GM12874 (cell line): ENCODE measurements around the gene ANKH.

Experiments used
- TF ChIP-seq, protein P1 (sequence below): IDR thresholded peaks from 2 replicates; pipeline ENCODE4 v1.5.1; 2011; ENCODE audit warnings: low read depth, mild to moderate bottlenecking, control low read depth, low read length, moderate library complexity; ENCODE audit not compliant: insufficient read depth

Gene ANKH

DNA sequence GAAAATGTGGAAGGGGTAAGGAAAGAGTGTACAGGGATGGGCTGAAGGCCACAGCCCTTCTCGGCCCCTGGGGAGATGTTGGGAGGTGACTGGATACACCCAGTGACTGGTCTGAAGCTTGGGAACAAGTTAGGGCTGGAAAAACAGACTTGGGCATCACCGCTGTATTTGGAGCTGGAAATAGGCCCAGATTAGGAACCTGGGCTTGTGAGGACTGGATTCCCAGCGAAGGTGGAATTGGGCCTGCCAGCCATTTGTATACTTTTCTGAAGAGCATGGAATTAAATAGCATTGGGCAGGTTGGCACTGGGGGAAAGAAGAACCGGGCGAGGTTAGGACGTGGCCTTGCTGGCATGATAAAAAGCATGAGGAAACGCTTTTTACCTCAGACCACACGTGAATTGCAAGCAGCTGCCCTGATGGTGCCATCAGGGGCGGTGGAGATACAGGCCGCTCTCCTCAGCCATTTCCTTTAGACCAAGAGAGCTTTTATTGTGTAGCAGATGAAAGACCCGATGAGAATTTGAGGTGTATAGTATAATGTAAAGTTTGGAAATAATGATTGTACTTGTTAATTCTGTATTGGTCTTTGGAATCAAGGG lies 169.2 kb downstream of the ANKH start:
- TF ChIP-seq, protein P1, sequence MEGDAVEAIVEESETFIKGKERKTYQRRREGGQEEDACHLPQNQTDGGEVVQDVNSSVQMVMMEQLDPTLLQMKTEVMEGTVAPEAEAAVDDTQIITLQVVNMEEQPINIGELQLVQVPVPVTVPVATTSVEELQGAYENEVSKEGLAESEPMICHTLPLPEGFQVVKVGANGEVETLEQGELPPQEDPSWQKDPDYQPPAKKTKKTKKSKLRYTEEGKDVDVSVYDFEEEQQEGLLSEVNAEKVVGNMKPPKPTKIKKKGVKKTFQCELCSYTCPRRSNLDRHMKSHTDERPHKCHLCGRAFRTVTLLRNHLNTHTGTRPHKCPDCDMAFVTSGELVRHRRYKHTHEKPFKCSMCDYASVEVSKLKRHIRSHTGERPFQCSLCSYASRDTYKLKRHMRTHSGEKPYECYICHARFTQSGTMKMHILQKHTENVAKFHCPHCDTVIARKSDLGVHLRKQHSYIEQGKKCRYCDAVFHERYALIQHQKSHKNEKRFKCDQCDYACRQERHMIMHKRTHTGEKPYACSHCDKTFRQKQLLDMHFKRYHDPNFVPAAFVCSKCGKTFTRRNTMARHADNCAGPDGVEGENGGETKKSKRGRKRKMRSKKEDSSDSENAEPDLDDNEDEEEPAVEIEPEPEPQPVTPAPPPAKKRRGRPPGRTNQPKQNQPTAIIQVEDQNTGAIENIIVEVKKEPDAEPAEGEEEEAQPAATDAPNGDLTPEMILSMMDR, result no peak

DNA sequence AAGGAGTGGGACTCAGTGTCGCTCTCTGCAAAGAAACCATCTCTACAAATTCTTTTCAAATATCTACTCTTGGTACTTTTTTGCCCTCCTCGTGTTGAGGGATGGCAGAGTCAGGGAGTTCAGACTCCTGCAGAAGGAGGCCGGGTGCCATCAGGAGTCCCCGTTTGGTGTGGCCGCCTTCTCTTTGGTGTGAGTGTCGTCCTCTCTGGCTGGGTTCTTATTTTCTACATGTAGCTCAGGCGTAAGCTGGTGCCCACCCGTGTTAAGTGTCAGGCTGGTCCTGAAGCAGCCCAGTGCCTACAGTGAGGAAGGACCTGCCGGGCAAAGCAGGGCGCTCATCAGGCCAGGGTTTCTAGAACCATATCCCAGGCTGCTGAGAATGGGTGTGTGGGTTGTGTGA lies 170.0 kb downstream of the ANKH start:
- TF ChIP-seq, protein P1, result no peak

DNA sequence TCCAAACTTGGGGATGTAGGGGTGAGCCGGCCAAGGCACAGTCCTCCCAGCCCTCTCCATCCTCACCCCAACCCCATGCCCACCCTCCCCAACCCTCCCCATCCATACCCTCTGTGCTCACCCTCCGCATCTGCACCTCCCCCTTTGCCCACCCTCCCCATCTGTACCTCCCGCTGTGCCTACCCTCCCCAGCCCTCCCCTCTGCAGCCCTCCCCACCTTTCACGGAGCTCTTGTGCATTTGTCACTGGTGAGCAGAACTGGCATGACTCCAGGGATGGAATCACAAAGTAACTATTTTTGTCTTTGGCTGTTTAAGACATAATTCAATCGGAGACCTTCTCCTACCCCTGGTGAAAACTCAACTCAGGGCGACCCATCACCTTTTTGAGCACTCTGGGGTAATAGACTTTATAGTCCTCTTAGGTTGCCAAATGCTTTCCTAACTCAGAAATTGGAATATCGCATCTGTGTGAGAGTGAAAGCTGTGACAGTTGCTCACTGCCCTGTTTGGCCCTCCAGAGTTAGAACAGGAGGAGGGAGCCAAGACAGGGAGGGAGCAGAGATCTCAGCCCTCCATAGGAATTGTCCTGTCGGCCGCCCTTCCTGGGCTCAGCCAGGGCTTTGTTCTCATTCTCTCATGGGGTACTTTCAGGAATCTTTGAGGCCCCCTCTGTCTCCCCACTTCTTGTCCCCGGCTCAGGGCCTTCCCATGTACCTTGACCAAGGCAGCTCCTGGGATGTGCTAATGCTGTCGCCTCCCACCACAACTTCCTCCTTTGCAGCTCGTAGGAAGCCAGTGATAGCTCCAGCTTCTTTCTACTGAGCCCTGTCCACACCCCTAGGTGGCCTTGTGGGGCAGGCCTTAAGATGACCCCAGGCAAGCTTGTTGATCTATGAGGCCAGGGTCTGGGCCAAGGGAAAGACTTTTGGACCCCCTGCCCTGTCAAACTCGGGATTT lies 170.8 kb downstream of the ANKH start:
- TF ChIP-seq, protein P1, result no peak

DNA sequence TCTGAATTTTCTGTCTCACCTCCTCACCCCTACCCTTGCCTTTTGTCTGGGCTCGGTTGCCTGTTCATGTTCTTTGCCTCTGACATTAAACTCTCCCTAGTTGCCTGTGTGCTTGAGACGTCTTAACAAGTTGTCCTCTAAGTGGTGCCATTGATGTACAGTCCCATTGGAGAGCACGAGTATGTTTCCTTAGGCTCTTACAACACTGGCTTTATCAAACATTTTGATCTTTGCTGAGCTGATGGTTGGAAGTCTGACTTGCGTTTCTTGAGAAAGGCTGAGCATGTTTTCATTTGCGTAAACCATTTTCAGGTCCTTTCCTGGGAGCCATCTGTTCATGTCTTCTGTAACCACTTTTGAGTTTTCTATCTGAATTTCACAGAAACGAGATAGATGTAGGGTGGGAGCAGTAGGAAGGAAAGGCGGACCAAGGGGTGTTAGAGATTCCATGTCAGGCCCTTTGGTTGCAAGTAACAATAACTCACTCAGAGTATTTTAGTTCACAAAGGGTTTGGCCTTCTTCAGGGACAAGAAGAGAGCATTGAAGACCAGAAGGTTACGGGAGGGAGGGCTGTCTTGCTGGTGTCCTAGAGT lies 171.7 kb downstream of the ANKH start:
- TF ChIP-seq, protein P1, result no peak

DNA sequence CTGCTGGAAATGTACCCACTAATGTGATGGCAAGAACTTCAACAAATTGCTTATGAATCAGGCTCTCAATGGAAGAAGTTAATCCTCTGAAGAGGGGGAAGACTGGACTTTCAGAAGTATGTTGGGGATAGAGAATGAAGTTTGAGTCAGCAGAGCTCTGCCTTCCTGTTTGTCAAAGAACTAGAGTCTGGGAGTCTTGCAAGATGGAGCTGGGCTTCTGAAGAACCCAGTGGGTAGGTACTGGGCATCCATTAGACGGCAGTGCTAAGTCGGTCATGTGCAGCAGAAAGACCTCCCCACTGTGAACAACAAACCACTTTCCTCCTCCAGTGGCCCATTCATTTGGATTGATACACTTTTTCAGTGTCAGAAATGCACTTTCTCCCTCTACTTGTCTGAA lies 172.4 kb downstream of the ANKH start:
- TF ChIP-seq, protein P1, result no peak

DNA sequence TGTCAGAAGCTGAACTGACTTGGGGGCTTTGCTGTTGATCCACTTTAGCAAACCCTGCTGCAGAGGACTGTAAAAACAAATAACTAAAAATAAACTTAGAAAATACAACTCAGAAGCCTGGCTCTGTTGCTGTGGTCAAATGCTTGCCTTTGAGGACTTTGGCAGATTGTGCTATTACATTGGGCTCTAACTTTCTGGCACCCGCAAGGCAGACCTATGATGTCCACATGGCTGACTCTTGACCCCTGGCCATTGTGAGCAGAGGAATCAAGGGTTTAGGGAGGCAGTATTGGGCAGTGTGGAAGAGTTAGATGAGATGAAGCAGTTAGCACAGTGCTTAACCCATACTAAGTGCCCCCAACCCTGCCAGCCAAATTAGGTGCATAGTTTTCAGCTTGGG lies 173.1 kb downstream of the ANKH start:
- TF ChIP-seq, protein P1, result no peak

DNA sequence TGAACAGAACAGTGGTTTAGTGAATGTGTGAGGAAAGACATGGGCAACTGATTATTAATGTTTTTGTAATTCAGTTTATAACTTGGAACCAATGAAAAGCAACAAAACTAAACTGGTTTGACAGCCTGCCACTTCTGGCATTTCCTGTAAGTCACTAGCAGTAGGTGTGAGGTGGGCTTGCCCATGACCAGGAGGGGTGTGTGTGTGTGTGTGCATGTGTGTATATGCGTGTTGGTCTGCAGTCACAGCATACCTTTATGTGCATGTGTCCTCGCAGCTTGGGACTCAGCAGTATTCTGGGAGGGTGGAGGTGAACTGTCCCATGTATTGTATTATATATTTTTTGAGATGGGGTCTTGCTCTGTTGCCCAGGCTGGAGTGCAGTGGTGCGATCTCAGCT lies 174.7 kb downstream of the ANKH start:
- TF ChIP-seq, protein P1, result no peak
